ENCODE results near the gene ZCCHC13.
A peak's percentile ranks its signal among the peaks of the same experiment; 100 is the strongest.

Gene ZCCHC13

DNA sequence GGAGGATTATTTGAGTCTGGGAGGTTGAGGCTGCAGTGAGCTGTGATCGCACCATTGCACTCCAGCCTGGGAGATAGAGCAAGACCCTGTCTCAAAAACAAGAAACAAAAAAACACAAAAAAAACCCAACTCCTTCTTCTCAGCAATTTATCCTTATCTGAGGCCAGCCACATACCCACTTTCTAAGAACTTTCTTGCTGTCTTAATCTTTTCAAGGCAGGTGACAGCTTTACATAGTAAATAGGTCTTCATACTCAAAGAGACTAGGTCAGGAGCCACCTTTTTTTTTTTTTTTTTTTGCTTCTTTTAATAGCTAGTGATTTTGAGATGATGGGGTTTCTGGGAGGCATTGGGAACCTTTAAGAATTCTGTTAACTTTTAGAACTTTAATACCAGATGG, 26.1 kb upstream of the ZCCHC13 start:
- H3K27ac ChIP-seq: no peak overlapping the region
- TF ChIP-seq, protein P1, sequence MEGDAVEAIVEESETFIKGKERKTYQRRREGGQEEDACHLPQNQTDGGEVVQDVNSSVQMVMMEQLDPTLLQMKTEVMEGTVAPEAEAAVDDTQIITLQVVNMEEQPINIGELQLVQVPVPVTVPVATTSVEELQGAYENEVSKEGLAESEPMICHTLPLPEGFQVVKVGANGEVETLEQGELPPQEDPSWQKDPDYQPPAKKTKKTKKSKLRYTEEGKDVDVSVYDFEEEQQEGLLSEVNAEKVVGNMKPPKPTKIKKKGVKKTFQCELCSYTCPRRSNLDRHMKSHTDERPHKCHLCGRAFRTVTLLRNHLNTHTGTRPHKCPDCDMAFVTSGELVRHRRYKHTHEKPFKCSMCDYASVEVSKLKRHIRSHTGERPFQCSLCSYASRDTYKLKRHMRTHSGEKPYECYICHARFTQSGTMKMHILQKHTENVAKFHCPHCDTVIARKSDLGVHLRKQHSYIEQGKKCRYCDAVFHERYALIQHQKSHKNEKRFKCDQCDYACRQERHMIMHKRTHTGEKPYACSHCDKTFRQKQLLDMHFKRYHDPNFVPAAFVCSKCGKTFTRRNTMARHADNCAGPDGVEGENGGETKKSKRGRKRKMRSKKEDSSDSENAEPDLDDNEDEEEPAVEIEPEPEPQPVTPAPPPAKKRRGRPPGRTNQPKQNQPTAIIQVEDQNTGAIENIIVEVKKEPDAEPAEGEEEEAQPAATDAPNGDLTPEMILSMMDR (conservative IDR thresholded peaks at IDR 0.05): no peak

DNA sequence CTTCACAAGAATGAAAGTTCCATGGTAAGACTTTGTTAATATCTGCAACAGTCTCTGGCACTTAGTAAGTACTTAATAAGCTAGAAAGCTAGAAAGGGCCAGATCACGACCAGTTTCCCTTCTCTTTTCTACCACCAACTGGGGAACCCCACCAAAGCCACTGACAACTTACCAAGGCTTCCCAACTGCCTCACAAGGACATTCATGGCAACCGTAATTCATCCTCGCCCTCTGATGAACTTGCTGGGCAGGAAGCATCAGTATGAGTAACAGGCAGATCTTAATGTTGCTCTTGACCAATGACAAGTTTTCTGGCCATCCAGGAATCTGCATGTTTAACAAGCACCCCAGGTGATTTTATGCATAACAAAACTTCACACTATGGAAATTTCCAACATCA, 23.2 kb upstream of the ZCCHC13 start:
- TF ChIP-seq, protein P1 (conservative IDR thresholded peaks at IDR 0.05): no peak

DNA sequence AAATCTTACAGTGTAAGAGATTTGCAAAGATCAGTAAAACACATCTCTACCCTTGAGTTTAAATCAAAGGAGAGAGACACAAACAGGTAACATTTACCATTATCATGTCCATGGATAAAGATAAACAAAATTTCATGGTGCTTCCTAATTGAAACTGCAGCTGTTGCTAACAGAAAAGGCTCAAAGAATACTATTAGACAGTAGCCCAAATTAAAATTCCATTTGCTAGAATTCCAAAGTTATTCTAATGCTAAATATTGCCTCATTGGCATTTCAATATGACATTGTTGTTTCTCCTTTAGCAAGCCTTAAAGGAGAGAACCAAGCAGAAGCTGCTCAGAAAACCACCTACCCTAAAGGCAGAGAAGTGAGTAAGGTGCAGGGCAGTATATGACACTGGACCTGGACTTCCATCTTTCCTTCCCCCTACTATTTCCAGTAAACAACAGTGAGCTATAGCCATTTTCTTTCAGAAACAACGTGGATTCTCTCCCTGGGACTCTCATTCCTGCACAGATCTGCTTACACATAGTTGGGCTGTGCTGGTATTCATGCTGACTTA, 19.5 kb upstream of the ZCCHC13 start:
- TF ChIP-seq, protein P1 (conservative IDR thresholded peaks at IDR 0.05): no peak
- H3K27ac ChIP-seq: no peak overlapping the region

More for the DNA sequence above, 23.2 kb upstream of the ZCCHC13 start:
- no peak overlapping the region for H3K27ac ChIP-seq

DNA sequence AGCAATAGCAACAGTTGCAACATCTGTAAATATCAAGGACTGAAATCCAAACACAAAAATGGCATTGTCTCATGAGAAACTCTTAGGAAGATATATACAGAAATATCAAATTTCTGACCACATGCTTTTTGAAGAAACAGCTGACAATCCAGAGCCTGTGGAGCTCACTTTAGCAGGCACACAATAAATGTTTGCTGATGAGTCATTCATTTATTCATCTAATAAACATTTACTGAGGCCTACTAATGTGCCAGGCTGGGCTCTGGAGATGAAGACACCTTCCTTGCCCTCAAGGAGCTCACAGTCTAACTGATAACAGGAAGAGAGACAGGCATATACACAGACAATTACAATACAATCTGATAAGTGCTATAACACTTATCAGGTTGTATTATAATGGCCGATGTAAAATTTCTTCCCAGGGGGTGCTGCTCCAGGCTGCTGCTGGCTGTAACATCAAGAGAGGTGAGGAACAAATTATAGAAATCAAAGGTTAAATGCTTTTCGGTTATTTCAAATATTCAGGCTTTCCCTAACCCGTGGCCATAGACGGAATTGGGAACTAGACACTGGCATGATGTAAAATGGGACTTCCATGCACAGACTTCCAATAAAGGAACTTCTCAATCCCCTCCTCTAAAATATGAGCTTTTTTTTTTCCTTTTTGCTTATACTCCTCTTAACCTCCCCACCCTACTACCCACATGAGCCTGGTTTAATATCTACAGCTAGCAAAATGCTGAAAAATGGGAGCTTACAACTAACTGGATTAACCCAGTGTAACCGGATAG, 16.8 kb upstream of the ZCCHC13 start:
- H3K27ac ChIP-seq: no peak overlapping the region
- TF ChIP-seq, protein P1 (conservative IDR thresholded peaks at IDR 0.05): no peak

DNA sequence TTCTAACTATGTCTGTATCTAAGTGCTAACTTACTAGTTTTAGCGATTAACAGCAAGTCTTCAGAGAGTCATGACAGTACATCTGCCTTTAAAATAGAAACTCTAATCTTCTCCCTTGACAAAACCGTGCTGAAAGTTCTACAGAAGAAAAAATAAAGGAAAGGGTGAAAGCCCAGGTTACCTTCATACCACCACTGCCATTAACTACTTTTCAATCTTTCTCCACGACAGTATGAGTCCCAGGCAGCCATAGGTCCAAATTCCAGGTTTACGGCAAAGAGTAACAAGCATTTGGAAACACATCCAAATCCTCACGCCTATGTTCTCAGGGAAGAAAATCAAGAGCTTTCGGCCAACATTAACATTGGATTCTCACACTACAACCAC, 12.4 kb upstream of the ZCCHC13 start:
- TF ChIP-seq, protein P1 (conservative IDR thresholded peaks at IDR 0.05): no peak
- H3K27ac ChIP-seq: peak overlapping the region; percentile 94

DNA sequence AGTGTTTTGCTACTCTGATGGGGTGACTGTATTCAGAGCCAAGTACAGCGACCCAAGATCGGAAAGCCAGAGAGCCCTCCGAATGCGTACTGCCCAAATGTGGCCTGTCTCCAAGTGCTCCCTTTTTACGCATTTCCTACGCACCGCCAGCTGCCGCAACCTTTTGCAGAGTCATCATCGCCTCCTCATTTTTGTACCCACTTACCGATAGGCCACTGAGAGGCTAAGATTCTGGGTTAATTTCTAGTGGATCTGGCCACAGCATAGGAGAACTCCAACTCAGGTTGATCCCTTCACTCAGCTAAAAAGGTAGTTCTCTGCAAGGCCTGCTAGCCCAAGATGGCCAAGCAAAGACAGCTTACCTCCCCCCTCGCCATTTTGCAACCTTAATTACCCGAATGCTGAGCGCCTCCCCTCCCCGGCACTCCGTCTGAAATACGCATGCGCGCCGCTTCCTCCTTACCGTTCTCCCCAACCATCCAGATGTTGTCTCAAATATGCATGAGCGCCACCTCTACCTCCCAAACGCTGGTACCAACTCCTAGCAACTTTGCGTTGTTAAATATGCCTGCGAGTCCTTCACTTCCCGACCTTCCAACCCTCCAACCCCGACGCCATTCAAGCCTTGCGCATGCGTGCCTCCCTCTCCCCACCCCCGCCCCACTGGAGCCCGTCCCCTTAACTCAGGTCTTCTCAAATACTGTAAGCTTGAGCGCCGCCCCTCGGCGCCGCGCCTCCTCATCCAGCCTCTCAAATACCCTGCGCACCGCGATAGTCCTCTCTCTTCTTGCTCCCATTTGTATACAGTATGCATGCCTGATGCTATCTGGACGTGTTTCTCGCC, 11.8 kb upstream of the ZCCHC13 start:
- TF ChIP-seq, protein P1 (conservative IDR thresholded peaks at IDR 0.05): no peak

DNA sequence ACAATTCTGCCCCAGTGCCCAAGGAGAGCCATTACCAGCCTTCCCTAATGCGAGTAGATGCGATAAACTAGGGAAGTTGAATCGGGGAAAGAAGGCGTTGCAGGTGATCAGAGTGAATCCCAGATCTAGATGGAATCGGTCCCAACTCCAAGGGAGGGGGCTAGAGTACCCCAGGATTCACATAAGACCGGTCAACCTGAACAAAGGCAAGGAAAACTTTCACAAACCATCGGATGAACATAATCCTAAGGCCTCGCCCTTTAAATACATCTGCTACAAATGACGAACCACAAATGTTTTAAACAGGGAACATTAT, 11.2 kb upstream of the ZCCHC13 start:
- H3K27ac ChIP-seq: peak overlapping the region; percentile 94

More for the DNA sequence above, 11.8 kb upstream of the ZCCHC13 start:
- peak overlapping the region; percentile 94 for H3K27ac ChIP-seq

More for the DNA sequence above, 11.2 kb upstream of the ZCCHC13 start:
- TF ChIP-seq, protein P1 (conservative IDR thresholded peaks at IDR 0.05): no peak

Measured in VCaP (cell line).